ENCODE results near the gene VSTM1. TPM values are rescaled to one million over a fixed set of nuclear protein-coding genes. Genes with fewer than 3 reads are reported as not detected.

Gene VSTM1
- total RNA-seq, 1 donor from 2014 or later, result not detected

DNA sequence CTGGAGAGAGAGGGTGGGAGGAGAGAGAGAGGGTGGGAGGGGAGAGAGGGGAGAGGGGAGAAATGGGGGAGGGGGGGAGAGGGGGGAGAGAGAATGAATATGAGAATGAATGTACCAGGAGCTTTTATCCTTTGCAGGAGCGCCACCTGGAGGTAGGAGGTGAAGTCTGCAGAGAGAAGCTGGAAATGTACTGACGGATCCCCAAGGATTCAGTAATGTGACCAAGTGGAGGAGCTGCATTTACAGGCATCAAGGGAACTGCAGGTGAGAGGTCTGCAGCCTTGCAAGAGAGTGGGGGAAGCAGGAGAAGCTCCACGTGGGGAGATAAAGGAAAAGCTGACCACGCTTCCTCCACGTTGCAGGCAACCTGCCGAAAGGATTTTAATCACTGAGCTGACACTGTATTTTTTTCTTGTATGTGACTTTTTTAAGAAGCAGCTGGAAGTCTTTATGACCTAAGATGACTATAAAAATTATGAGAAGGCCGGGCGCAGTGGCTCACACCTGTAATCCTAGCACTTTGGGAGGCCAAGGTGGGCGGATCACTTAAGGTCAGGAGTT is 33.7 kb downstream of the VSTM1 start:
- Histone ChIP-seq H3K27me3 (ENCODE audit: low read depth) (peaks cover 84% of the 10 kb centered on the region), H3K9me3 (replicated peaks) (no peaks in the 10 kb centered on the region), H3K4me3 (no peak overlapping the region), H3K36me3 (no peaks in the 10 kb centered on the region), H3K27ac (replicated peaks) (no peak overlapping the region), H3K4me1 (no peaks in the 10 kb centered on the region)
- TF ChIP-seq, protein P1, sequence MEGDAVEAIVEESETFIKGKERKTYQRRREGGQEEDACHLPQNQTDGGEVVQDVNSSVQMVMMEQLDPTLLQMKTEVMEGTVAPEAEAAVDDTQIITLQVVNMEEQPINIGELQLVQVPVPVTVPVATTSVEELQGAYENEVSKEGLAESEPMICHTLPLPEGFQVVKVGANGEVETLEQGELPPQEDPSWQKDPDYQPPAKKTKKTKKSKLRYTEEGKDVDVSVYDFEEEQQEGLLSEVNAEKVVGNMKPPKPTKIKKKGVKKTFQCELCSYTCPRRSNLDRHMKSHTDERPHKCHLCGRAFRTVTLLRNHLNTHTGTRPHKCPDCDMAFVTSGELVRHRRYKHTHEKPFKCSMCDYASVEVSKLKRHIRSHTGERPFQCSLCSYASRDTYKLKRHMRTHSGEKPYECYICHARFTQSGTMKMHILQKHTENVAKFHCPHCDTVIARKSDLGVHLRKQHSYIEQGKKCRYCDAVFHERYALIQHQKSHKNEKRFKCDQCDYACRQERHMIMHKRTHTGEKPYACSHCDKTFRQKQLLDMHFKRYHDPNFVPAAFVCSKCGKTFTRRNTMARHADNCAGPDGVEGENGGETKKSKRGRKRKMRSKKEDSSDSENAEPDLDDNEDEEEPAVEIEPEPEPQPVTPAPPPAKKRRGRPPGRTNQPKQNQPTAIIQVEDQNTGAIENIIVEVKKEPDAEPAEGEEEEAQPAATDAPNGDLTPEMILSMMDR (IDR thresholded peaks at IDR 0.05; ENCODE audit: borderline replicate concordance), result peak; percentile 62
- peak; percentile 31 for DNase-seq
- intact Hi-C loops (cut with micrococcal nuclease), result loop anchor here (10.0 kb wide), 1 partner anchor 125 kb away; the partner anchor contains the start of gene CACNG7

DNA sequence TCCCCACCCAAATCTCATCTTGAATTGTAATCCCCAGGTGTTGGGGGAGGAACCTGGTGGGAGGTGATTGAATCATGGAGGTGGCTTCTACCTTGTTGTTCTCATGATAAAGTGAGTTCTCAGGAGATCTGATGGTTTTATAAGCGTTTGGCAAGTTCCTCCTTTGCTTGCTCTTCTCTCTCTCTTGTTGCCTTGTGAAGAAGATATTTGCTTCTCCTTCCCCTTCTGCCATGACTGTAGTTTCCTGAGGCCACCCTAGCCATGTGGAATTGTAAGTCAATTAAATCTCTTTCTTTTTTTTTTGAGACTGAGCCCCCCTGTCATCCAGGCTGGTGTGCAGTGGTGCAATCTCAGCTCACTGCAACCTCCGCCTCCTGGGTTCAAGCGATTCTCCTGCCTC is 34.4 kb downstream of the VSTM1 start:
- intact Hi-C loops (cut with micrococcal nuclease), result loop anchor here (10.0 kb wide), 1 partner anchor 124 kb away; the partner anchor contains the start of gene CACNG7
- Histone ChIP-seq H3K4me1 (no peaks in the 10 kb centered on the region), H3K27me3 (ENCODE audit: low read depth) (peaks cover 84% of the 10 kb centered on the region), H3K36me3 (no peaks in the 10 kb centered on the region), H3K27ac (replicated peaks) (no peak overlapping the region), H3K4me3 (no peak overlapping the region), H3K9me3 (replicated peaks) (no peaks in the 10 kb centered on the region)
- no peak for DNase-seq
- TF ChIP-seq, protein P1 (IDR thresholded peaks at IDR 0.05; ENCODE audit: borderline replicate concordance), result no peak

DNA sequence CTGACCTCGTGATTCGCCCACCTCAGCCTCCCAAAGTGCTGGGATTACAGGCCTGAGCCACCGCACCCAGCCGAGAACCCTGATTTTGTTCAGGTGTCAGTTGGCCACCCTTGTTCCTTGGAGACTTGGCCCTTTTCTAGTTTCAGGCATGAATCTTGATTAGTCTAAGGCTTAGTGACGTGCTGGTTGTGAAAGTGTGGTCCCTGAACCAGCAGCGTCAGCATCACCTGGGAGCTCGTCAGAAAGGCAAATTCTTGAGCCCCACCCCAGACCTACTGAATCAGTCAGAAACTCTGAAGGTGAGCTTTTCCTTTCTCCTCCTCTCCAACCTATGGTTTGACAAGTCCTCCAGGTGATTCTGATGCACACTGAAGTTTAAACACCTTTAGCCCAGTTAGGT is 37.0 kb downstream of the VSTM1 start:
- intact Hi-C loops (cut with micrococcal nuclease), result loop anchor here (10.0 kb wide), 1 partner anchor 122 kb away; the partner anchor contains the start of gene CACNG7
- H3K27me3 ChIP-seq (ENCODE audit: low read depth), result peaks cover 87% of the 10 kb centered on the region
- no peak overlapping the region for H3K27ac ChIP-seq (replicated peaks)
- H3K4me3 ChIP-seq, result no peak overlapping the region
- H3K4me1 ChIP-seq, result peaks cover 6% of the 10 kb centered on the region
- no peaks in the 10 kb centered on the region for H3K36me3 ChIP-seq
- DNase-seq, result no peak
- H3K9me3 ChIP-seq (replicated peaks), result no peaks in the 10 kb centered on the region
- TF ChIP-seq, protein P1 (IDR thresholded peaks at IDR 0.05; ENCODE audit: borderline replicate concordance), result no peak

DNA sequence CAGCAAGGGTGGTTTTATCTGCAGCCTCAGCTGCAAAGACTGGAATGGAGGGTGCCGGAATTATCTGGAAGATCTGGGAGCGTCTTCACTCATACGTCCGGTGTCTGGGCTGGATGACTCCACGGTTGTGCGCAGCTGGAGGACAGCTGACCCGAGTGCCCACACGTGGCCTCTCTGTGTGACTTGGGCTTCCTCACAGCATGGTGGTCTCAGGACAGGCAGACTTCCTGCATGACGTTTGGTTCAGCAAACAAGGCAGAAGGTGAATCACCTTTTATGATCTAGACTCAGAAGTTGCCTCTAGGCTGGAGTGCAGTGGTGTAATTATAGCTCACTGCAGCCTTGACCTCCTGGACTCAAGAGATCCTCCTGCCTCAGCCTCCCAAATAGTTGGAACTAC is 39.0 kb downstream of the VSTM1 start:
- DNase-seq, result no peak
- Histone ChIP-seq H3K36me3 (no peaks in the 10 kb centered on the region), H3K4me1 (peaks cover 6% of the 10 kb centered on the region), H3K9me3 (replicated peaks) (no peaks in the 10 kb centered on the region), H3K4me3 (no peak overlapping the region), H3K27ac (replicated peaks) (no peak overlapping the region), H3K27me3 (ENCODE audit: low read depth) (peaks cover 85% of the 10 kb centered on the region)
- intact Hi-C loops (cut with micrococcal nuclease), result loop anchor here (10.0 kb wide), 1 partner anchor 120 kb away; the partner anchor contains the start of gene CACNG7
- TF ChIP-seq, protein P1 (IDR thresholded peaks at IDR 0.05; ENCODE audit: borderline replicate concordance), result no peak

DNA sequence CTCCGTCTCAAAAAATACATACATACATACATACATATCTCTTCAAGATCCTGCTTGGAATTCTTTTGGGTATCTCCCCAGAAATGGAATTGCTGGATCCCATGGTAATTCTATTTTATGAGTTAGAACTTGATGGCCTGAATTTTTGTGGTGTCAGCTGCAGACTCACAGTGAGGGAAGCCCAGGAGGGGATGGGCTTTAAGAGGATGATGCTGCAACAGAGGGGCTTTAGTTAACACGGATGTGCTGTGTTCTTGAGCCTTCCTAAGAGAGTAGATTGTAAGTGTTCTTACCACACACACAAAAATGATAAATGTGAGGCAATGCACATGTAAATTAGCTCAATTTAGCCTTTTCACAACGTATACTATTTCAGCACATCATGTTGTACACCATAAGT is 40.5 kb downstream of the VSTM1 start:
- H3K27me3 ChIP-seq (ENCODE audit: low read depth), result peaks cover 84% of the 10 kb centered on the region
- no peaks in the 10 kb centered on the region for H3K9me3 ChIP-seq (replicated peaks)
- intact Hi-C loops (cut with micrococcal nuclease), result loop anchor here (10.0 kb wide), 1 partner anchor 118 kb away; the partner anchor contains the start of gene CACNG7
- peaks cover 6% of the 10 kb centered on the region for H3K4me1 ChIP-seq
- no peaks in the 10 kb centered on the region for H3K36me3 ChIP-seq
- H3K4me3 ChIP-seq, result no peak overlapping the region
- TF ChIP-seq, protein P1 (IDR thresholded peaks at IDR 0.05; ENCODE audit: borderline replicate concordance), result no peak
- H3K27ac ChIP-seq (replicated peaks), result no peak overlapping the region
- no peak for DNase-seq
